DMS 273 (cell line): ENCODE results near the gene OR4D1.

Experiments used
- DNase-seq: peaks from one replicate; lab custom pipeline; 2025; ENCODE audit not compliant: unreplicated experiment; lab: John Stamatoyannopoulos, UW

Gene OR4D1

DNA sequence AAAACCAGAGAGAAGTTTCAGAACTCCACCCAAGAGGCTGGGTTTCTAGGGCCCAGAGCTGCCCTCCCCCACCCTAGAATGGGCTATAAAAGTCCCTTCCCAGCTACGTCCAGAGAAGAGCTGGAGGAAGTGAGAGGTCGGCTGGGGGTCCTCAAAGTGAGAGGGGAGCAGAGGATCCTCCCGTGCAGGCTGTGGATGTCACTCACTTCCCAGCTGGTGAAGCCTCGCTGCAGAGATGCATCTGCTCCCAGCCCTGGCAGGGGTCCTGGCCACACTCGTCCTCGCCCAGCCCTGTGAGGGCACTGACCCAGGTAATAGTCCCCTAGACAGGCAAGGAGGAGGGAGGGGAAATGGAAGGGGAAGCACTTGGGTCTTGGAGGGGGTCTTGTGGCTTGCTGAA is 44.4 kb downstream of the OR4D1 start, which contains the start of gene EPX:
EPX (plus strand) TSS at position 115 of the 400 bp plus-strand sequence; CDS start at position 236, 121 bp downstream.
- DNase-seq = no peak

DNA sequence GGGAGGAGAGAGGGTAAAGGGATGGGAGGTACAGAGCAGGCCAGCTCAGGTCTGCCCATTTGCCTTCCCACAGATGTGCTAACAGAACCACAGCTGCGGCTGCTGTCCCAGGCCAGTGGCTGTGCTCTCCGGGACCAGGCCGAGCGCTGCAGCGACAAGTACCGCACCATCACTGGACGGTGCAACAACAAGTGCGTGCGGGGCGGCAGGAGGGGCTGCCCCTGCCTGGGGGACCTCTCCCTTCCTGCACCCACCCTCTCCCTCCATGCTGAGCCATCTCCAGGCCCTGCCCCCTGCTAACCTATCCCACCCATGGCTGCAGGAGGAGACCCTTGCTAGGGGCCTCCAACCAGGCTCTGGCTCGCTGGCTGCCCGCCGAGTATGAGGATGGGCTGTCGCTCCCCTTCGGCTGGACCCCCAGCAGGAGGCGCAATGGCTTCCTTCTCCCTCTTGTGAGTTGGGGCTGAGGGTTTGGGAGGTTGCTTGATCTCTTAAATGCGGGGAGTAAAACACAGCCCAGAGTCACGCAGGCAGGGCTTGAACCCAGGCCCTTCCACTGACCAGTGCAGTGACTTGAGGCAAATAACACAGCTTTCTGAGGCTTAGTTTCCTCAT is 45.6 kb downstream of the OR4D1 start:
- no peak for DNase-seq

DNA sequence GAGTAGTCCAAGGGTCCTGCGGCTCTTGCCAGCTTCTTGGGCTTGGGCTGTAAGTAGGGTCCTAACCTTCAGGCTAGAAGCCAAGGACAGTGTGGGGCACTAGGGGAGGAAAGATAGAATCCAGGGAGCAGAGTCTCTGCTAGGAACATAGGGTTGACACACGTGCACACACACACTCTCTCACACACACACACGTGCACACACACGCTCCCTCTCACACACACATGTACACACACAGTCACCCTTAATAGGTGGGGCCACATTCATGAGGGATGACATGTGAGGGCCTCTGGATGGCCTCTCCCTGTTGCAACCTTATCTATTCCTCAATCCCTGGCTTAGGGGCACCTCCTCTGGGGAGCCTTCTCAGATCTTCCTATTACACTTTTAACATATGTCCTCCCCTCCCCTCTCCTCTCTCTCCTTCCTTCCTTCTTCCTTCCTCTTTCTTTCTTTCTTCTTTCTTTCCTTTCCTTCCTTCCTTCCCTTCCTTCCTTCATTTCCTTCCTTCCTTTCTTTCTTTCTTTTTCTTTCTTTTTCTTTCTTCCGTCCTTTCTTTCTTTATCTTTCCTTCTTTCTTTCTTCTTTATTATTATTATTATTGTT is 47.4 kb downstream of the OR4D1 start:
- no peak for DNase-seq

DNA sequence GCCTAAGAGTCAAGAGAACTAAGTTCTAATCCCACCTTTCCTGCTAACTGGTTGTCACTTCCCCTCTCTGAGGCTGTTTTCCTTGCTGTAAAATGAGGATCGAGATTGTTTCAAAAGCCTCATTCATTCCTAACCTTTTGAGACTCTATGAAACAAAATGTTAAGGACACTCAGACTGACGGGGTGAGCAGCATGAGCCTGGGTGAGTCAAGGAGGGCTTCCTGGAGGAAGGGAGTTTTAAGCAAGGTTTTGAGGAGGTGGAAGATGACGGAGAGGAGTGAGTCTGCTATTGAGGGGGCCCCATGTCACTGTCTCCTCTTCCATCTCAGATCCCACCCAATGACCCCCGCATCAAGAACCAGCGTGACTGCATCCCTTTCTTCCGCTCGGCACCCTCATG is 48.4 kb downstream of the OR4D1 start:
- DNase-seq = no peak

DNA sequence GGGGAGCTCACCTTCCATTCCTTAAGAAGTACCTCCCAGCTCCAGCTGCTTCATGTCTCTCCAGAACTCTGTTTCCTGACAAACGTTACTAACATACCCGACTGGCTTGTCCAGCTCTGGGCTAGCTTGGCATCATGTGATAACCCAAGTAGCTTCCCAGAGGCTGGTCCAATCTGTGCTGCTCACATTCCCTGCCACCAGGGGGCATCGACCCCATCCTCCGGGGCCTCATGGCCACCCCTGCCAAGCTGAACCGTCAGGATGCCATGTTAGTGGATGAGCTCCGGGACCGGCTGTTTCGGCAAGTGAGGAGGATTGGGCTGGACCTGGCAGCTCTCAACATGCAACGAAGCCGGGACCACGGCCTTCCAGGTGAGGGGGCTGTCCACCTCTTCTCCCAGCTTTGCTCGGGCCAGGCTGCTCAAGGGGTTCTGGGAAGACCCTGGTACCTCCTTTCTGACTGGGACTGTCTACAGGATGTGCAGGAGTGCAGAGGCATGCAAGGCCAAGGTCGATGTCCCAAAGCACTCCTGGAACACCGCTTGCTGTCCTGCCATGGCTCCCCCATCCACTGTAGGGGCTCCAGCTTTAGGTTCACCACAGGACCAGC is 51.9 kb downstream of the OR4D1 start:
- DNase-seq = peak; percentile 91

DNA sequence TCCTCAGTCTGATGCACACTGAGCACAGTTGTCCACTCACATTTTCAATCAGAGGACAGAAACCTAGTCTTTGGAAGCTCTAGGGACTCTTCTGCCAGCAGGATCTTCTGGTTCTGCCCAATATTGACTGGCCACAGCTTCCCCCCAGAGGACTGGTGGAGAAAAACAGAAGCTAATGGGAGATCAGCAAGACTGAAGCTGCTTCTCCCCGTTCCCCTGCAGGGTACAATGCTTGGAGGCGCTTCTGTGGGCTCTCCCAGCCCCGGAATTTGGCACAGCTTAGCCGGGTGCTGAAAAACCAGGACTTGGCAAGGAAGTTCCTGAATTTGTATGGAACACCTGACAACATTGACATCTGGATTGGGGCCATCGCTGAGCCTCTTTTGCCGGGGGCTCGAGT is 54.7 kb downstream of the OR4D1 start:
- no peak for DNase-seq

DNA sequence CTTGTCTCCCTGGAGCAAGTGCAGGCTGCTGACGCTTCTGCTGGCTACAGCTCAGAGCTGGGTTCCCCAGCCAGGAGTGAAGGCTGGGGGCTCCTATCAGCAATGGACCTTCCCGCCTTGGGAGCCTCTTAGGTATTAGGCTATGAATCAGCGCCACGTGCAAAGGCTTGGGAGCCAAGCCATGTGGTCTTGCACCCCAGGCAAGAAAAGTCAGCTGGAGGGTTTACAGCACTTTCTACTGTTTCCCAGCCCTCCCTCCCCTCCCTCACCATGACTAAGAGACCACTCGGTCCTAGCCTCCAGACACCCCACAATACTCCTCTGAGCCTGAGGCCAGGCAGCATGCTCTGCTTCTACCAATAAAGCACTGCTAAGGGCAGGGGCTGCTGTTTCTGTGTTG is 56.6 kb downstream of the OR4D1 start:
- DNase-seq = no peak

DNA sequence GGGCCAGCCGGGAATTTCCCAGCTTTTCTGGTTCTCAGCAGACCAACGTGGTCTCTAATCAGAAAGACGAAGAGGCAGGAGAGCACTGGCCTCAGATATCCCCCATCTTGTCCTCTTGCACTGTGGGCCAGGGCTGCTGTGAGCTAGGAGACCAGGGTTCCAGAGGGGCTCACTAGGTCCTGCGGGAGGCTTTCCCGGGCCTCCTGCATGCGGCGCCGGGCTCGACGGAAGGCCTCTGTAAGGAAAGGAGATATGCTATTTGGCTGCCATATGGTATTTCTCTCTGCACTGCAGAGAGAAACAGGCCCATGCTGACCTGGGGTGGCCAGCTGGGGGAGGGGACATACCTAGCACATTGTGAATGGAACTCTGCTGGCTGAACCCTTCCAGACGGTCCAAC is 57.8 kb downstream of the OR4D1 start:
- no peak for DNase-seq

DNA sequence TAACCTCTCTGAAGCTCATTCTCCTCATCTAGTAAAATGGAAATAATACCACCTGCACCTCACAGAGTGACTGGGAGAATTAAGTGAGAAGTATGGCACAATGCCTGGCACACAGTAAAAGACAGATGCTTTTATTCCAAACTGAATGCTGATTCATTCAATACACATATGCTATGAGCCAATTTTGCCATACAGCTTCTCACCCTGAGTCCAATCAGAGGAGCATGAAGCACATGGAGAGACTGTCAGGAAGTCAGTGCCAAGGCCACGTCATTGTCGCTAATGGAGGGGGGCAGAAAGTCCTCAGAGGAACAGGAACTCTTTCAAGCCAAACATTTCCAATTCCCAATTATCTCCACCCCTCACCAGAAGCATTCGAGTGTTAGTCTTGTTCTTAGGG is 59.3 kb downstream of the OR4D1 start:
- no peak for DNase-seq

DNA sequence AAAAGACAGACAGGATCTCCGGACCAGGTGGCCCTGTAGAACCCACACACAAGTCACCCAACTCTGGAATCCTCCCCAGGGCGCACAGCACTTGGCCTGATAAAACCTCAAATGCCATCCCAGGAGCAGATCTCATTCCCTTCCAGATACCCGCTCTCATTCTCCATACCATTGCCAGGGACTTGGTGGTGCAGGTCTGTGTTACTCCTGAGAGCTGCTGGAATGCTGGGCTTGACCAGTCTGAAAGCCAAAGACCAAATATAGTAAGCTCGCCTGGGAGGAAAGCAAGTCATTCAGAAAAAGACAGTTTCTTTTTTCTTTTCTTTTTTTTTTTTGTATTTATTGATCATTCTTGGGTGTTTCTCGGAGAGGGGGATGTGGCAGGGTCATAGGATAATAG is 60.2 kb downstream of the OR4D1 start:
- no peak for DNase-seq
